Activated T-cell treated with anti-CD3 and anti-CD28 coated beads for 48 hours (primary cell): ENCODE data around the gene RASGEF1B.

Experiments
- DNase-seq: peaks from one replicate; pipeline ENCODE4 v3.0.0-alpha.2; 2020; ENCODE audit warnings: low read depth

RASGEF1B gene

GRCh38 chr4:81471588-81472280 lies at the start of gene RASGEF1B:
Gene RASGEF1B (minus strand): TSS chr4:81471907. CDS start chr4:81459508, 12,399 bp downstream.
- peak; percentile 96 for DNase-seq

- DNase-seq, result no peak
Observed at GRCh38 chr4:81519856-81520255, 48.1 kb upstream of the RASGEF1B start.

- DNase-seq, result no peak
Observed at GRCh38 chr4:81519427-81519773, 47.7 kb upstream of the RASGEF1B start.

GRCh38 chr4:81518762-81519426 lies 47.2 kb upstream of the RASGEF1B start:
- no peak for DNase-seq

GRCh38 chr4:81516241-81516640 lies 44.5 kb upstream of the RASGEF1B start:
- no peak for DNase-seq

- no peak for DNase-seq
Observed at GRCh38 chr4:81512757-81513501, 41.2 kb upstream of the RASGEF1B start.

GRCh38 chr4:81512001-81512756 lies 40.5 kb upstream of the RASGEF1B start:
- no peak for DNase-seq

GRCh38 chr4:81510643-81511178 lies 39.0 kb upstream of the RASGEF1B start:
- no peak for DNase-seq

GRCh38 chr4:81509822-81510221 lies 38.1 kb upstream of the RASGEF1B start:
- no peak for DNase-seq

GRCh38 chr4:81509191-81509590 lies 37.5 kb upstream of the RASGEF1B start:
- DNase-seq, result no peak

GRCh38 chr4:81508411-81509185 lies 36.9 kb upstream of the RASGEF1B start:
- DNase-seq, result no peak

- no peak for DNase-seq
Observed at GRCh38 chr4:81507530-81507929, 35.8 kb upstream of the RASGEF1B start.

- no peak for DNase-seq
Observed at GRCh38 chr4:81506731-81507130, 35.0 kb upstream of the RASGEF1B start.

GRCh38 chr4:81505726-81506125 lies 34.0 kb upstream of the RASGEF1B start:
- DNase-seq, result no peak

- peak; percentile 52 for DNase-seq
Observed at GRCh38 chr4:81505004-81505598, 33.4 kb upstream of the RASGEF1B start.

- DNase-seq, result no peak
Observed at GRCh38 chr4:81504112-81505003, 32.7 kb upstream of the RASGEF1B start.

- no peak for DNase-seq
Observed at GRCh38 chr4:81503586-81503985, 31.9 kb upstream of the RASGEF1B start.

GRCh38 chr4:81502564-81502963 lies 30.9 kb upstream of the RASGEF1B start:
- no peak for DNase-seq

- no peak for DNase-seq
Observed at GRCh38 chr4:81499840-81500239, 28.1 kb upstream of the RASGEF1B start.

- no peak for DNase-seq
Observed at GRCh38 chr4:81498551-81499099, 26.9 kb upstream of the RASGEF1B start.
